OCI-LY1 (cell line): ENCODE data around the gene HAND1.
"Not testable (repeated sequence)": the region's sequence is repeated elsewhere in the genome, so short reads cannot be mapped to it uniquely, and the experiment has no call there.

Source experiments
- H2AFZ ChIP-seq: fragments of 200-600 bp; sonication (generic), shearing (Covaris generic); 2 replicates; pipeline ENCODE4 v1.6.0; 2014; ENCODE audit warnings: antibody characterized with exemption, mild to moderate bottlenecking, low read length
- H3F3A ChIP-seq: fragments of 200-600 bp; sonication (generic), shearing (Covaris generic); 2 replicates; pipeline ENCODE4 v1.6.0; 2014; ENCODE audit warnings: mild to moderate bottlenecking, antibody characterized with exemption, low read length, moderate library complexity; ENCODE audit not compliant: insufficient read depth
- H3K27ac ChIP-seq: fragments of 200-600 bp; sonication (generic); 2 replicates; pipeline ENCODE4 v1.5.1; 2014; ENCODE audit warnings: low read length, mixed run types, mild to moderate bottlenecking, low read depth; ENCODE audit not compliant: poor library complexity, severe bottlenecking
- H3K27me3 ChIP-seq: fragments of 200-600 bp; sonication (generic); 2 replicates; pipeline ENCODE4 v1.6.0; 2014; ENCODE audit warnings: antibody characterized with exemption, mild to moderate bottlenecking, low read length, moderate library complexity; ENCODE audit not compliant: insufficient read depth
- H3K36me3 ChIP-seq: fragments of 200-600 bp; sonication (generic); 2 replicates; pipeline ENCODE4 v1.6.1; 2014; ENCODE audit warnings: mild to moderate bottlenecking, antibody characterized with exemption, low read length, moderate library complexity, mixed read lengths; ENCODE audit not compliant: insufficient read depth
- H3K4me1 ChIP-seq: fragments of 200-600 bp; sonication (generic); 2 replicates; pipeline ENCODE4 v1.5.1; 2014; ENCODE audit warnings: mild to moderate bottlenecking, low read length, moderate library complexity; ENCODE audit not compliant: insufficient read depth, severe bottlenecking
- H3K4me2 ChIP-seq: fragments of 200-600 bp; sonication (generic), shearing (Covaris generic); 2 replicates; pipeline ENCODE4 v1.6.1; 2014; ENCODE audit warnings: low read length
- H3K4me3 ChIP-seq: fragments of 200-600 bp; sonication (generic); 2 replicates; pipeline ENCODE4 v1.5.1; 2014; ENCODE audit warnings: low read length, low read depth, mild to moderate bottlenecking, mixed read lengths; ENCODE audit not compliant: poor library complexity, severe bottlenecking
- H3K79me2 ChIP-seq: fragments of 200-600 bp; shearing (Covaris generic); 2 replicates; pipeline ENCODE4 v1.6.1; 2016; ENCODE audit warnings: mixed run types, low read length, mixed read lengths; ENCODE audit not compliant: insufficient read depth
- H3K9ac ChIP-seq: fragments of 200-600 bp; sonication (generic), shearing (Covaris generic); 2 replicates; pipeline ENCODE4 v1.6.1; 2014; ENCODE audit warnings: mild to moderate bottlenecking, low read length, mixed read lengths
- H3K9me2 ChIP-seq: fragments of 200-600 bp; sonication (generic), shearing (Covaris generic); 2 replicates; pipeline ENCODE4 v1.6.1; 2014; ENCODE audit warnings: low read depth, mild to moderate bottlenecking, low read length, mixed read lengths
- H3K9me3 ChIP-seq: fragments of 200-600 bp; shearing (Covaris generic); 2 replicates; pipeline ENCODE4 v1.6.1; 2014; ENCODE audit warnings: low read length, mixed read lengths
- H4K20me1 ChIP-seq: fragments of 200-600 bp; sonication (generic), shearing (Covaris generic); 2 replicates; pipeline ENCODE4 v1.6.0; 2016; ENCODE audit warnings: mild to moderate bottlenecking, low read length; ENCODE audit not compliant: insufficient read depth
- EZH2 ChIP-seq: fragments of 200-600 bp; sonication (generic), shearing (Covaris generic); IDR thresholded peaks from 2 replicates; pipeline ENCODE4 v1.8.0; 2017; ENCODE audit warnings: borderline replicate concordance, mixed run types, mild to moderate bottlenecking, antibody characterized with exemption, low read length, moderate library complexity, mixed read lengths
- TF ChIP-seq, protein P1 (sequence below): fragments of 200-600 bp; sonication (generic), shearing (Covaris generic); IDR thresholded peaks from 2 replicates; pipeline ENCODE4 v1.5.1; 2017; ENCODE audit warnings: mild to moderate bottlenecking, antibody characterized with exemption, low read length, moderate library complexity, mixed read lengths

Gene HAND1

GRCh38 chr5:154516475-154516874, 38.4 kb upstream of the HAND1 start:
- Histone ChIP-seq H3K27ac (no peak overlapping the region), H3K79me2 (no peaks in the 10 kb centered on the region), H3K4me2 (no peak overlapping the region), H3K9ac (no peak overlapping the region), H2AFZ (no peak overlapping the region), H3K9me2 (no peaks in the 10 kb centered on the region), H3K27me3 (no peaks in the 10 kb centered on the region), H3F3A (no peaks in the 10 kb centered on the region), H3K4me3 (no peak overlapping the region), H3K4me1 (no peaks in the 10 kb centered on the region), H3K36me3 (no peaks in the 10 kb centered on the region), H4K20me1 (no peaks in the 10 kb centered on the region), H3K9me3 (no peaks in the 10 kb centered on the region)
- no peak for TF ChIP-seq EZH2
- TF ChIP-seq, protein P1, sequence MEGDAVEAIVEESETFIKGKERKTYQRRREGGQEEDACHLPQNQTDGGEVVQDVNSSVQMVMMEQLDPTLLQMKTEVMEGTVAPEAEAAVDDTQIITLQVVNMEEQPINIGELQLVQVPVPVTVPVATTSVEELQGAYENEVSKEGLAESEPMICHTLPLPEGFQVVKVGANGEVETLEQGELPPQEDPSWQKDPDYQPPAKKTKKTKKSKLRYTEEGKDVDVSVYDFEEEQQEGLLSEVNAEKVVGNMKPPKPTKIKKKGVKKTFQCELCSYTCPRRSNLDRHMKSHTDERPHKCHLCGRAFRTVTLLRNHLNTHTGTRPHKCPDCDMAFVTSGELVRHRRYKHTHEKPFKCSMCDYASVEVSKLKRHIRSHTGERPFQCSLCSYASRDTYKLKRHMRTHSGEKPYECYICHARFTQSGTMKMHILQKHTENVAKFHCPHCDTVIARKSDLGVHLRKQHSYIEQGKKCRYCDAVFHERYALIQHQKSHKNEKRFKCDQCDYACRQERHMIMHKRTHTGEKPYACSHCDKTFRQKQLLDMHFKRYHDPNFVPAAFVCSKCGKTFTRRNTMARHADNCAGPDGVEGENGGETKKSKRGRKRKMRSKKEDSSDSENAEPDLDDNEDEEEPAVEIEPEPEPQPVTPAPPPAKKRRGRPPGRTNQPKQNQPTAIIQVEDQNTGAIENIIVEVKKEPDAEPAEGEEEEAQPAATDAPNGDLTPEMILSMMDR: no peak

DNA sequence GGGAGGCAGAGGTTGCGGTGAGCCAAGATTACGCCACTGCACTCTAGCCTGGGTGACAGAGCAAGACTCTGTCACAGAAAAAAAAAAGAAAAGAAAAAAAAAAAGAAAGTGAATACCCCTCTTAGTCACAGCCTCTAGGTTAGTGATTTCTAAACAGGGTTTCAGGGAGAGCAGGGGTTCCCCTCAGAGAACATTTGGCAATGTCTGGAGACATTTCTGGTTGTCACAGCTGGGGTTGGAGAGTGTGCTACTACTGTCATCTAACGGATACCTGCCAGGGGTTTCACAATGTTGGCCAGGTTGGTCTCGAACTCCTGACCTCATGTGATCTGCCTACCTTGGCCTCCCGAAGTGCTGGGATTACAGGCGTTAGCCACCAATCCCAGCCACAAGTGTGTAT, 37.5 kb upstream of the HAND1 start:
- H2AFZ ChIP-seq, H4K20me1 ChIP-seq, H3K9me2 ChIP-seq, H3F3A ChIP-seq, H3K4me1 ChIP-seq, H3K27ac ChIP-seq, H3K4me3 ChIP-seq, H3K9ac ChIP-seq, H3K27me3 ChIP-seq, H3K36me3 ChIP-seq, H3K79me2 ChIP-seq, H3K9me3 ChIP-seq, H3K4me2 ChIP-seq: not testable (repeated sequence)

GRCh38 chr5:154514331-154514730, 36.3 kb upstream of the HAND1 start:
- Histone ChIP-seq H3K27me3 (no peaks in the 10 kb centered on the region), H3K79me2 (no peaks in the 10 kb centered on the region), H3K27ac (no peak overlapping the region), H3K4me3 (no peak overlapping the region), H3K9me3 (no peaks in the 10 kb centered on the region), H3F3A (no peaks in the 10 kb centered on the region), H3K4me1 (no peaks in the 10 kb centered on the region), H2AFZ (no peak overlapping the region), H4K20me1 (no peaks in the 10 kb centered on the region), H3K9ac (no peak overlapping the region), H3K4me2 (no peak overlapping the region), H3K36me3 (no peaks in the 10 kb centered on the region), H3K9me2 (no peaks in the 10 kb centered on the region)
- TF ChIP-seq, protein P1: no peak
- TF ChIP-seq EZH2: no peak

DNA sequence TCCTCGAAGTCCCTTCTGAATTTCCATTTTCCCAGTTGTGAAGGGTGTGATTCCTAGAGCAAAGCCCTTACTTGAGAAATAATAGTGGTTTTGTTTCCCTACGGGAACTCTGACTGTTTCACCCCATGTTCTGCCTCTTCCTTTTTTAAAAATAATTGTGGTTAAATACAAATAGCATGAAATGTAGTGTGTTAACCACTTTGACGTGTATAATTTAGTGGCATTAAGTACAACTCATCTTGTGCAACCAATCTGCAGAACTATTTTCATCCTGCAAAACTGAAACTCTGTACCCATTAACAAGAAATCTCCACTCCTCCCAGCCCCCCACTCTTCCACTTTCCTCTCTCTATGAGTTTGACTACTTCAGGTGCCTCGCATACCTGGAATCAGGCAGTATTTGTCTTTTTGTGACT, 35.6 kb upstream of the HAND1 start:
- Histone ChIP-seq H3K79me2 (no peaks in the 10 kb centered on the region), H3K9me2 (no peaks in the 10 kb centered on the region), H2AFZ (no peak overlapping the region), H3K27ac (no peak overlapping the region), H3K4me3 (no peak overlapping the region), H3K9me3 (no peaks in the 10 kb centered on the region), H3K27me3 (no peaks in the 10 kb centered on the region), H4K20me1 (no peaks in the 10 kb centered on the region), H3K4me1 (no peaks in the 10 kb centered on the region), H3K36me3 (no peaks in the 10 kb centered on the region), H3K9ac (no peak overlapping the region), H3K4me2 (no peak overlapping the region), H3F3A (no peaks in the 10 kb centered on the region)
- no peak for TF ChIP-seq EZH2
- TF ChIP-seq, protein P1: no peak
